CD4-positive, alpha-beta T cell (primary cell): ENCODE measurements around the gene RINL. TPM values are rescaled to one million over a fixed set of nuclear protein-coding genes. Genes with fewer than 3 reads are reported as not detected.

ENCODE experiments used
- ATAC-seq: fragments of 200-7000 bp; cut with Tn5 transposase; one replicate; pipeline ENCODE4 v1.10.0; 2022; ENCODE audit warnings: mild to moderate bottlenecking; ENCODE audit not compliant: poor library complexity
- CTCF ChIA-PET: fragments of 350-600 bp; sonication (Branson Sonifier 250); formaldehyde crosslinking; loops from one replicate; lab custom pipeline; 2021; ENCODE audit warnings: antibody characterized with exemption, inconsistent platforms; lab: Charles Lee
- POLR2A ChIA-PET: fragments of 350-600 bp; sonication (Branson Sonifier 250); formaldehyde crosslinking; loops from one replicate; lab custom pipeline; 2021; ENCODE audit warnings: antibody characterized with exemption, inconsistent platforms; lab: Charles Lee
- DNase-seq, 14 experiments: peaks; one replicate each; pipeline ENCODE4 v3.0.0-alpha.2; 2013 to 2020; ENCODE audit warnings: mixed read lengths in 2 of 14
- H3K27ac ChIP-seq, 2 donors: one replicate each; pipeline versions ENCODE4 v1.5.1 to v1.7.0; 2013; ENCODE audit warnings: low read length in 2 of 2, low read depth in 1 of 2, mild to moderate bottlenecking in 1 of 2
- H3K27me3 ChIP-seq, 2 experiments: 1 replicate in 1 of 2; 2 replicates in 1 of 2; pipeline versions ENCODE4 v1.6.1 to v1.7.0; 2013; ENCODE audit warnings: low read length in 2 of 2, control low read depth in 1 of 2, mild to moderate bottlenecking in 1 of 2, moderate library complexity in 1 of 2; ENCODE audit not compliant: insufficient read depth in 2 of 2, control insufficient read depth in 1 of 2
- H3K36me3 ChIP-seq: one replicate; pipeline ENCODE4 v1.6.1; 2013; ENCODE audit warnings: low read length, control low read depth; ENCODE audit not compliant: insufficient read depth
- H3K4me1 ChIP-seq: one replicate; pipeline ENCODE4 v1.6.1; 2013; ENCODE audit warnings: low read length, control low read depth; ENCODE audit not compliant: insufficient read depth
- H3K4me3 ChIP-seq: one replicate; pipeline ENCODE4 v1.5.1; 2013; ENCODE audit warnings: mild to moderate bottlenecking, low read length, moderate library complexity
- H3K9me3 ChIP-seq, 2 experiments: 1 replicate in 1 of 2; 2 replicates in 1 of 2; pipeline versions ENCODE4 v1.6.1 to v1.7.0; 2013; ENCODE audit warnings: low read length in 2 of 2, mild to moderate bottlenecking in 2 of 2, control low read depth in 1 of 2, moderate library complexity in 1 of 2; ENCODE audit not compliant: control insufficient read depth in 1 of 2, insufficient read depth in 1 of 2
- H3K27ac Mint-ChIP-seq: one replicate; pipeline ENCODE4 v1.8.0; 2020; ENCODE audit warnings: mixed read lengths
- H3K27me3 Mint-ChIP-seq: one replicate; pipeline ENCODE4 v1.8.0; 2021; ENCODE audit warnings: mixed read lengths
- H3K36me3 Mint-ChIP-seq: one replicate; pipeline ENCODE4 v1.8.0; 2021; ENCODE audit warnings: low read depth, mixed read lengths
- H3K4me1 Mint-ChIP-seq: one replicate; pipeline ENCODE4 v1.8.0; 2021; ENCODE audit warnings: low read depth, mixed read lengths
- H3K4me3 Mint-ChIP-seq: one replicate; pipeline ENCODE4 v1.8.0; 2020; ENCODE audit warnings: mild to moderate bottlenecking, mixed read lengths
- H3K9me3 Mint-ChIP-seq: one replicate; pipeline ENCODE4 v1.8.0; 2020; ENCODE audit warnings: mixed read lengths
- intact Hi-C, 2 experiments: fragments of 100-400 bp; cut with DNase I in 1 of 2; cut with micrococcal nuclease in 1 of 2; formaldehyde crosslinking; loops; one replicate each; pipeline versions ENCODE4 v1.15.1 to v1.9.0; 2023 to 2025; cut with DNase I, micrococcal nuclease
- polyA plus RNA-seq, 2 donors: library from polyadenylated mRNA; unstranded; fragments of 120-200 nt; gene quantifications; one replicate each; pipeline ENCODE4 v1.2.1, GENCODE V29; 2013
- total RNA-seq, 174 experiments: library from RNA in 2 of 174; stranded (reverse) in 2 of 174; gene quantifications; one replicate each; pipeline ENCODE4 v1.2.3 and lab custom pipeline; 2021 to 2026
- TF ChIP-seq, protein P1 (sequence below): fragments of 200-600 bp; IDR thresholded peaks from one replicate; pipeline ENCODE4 v1.8.0; 2022; ENCODE audit warnings: antibody characterized with exemption, mild to moderate bottlenecking

The RINL gene
- total RNA-seq, result 10 to 100 TPM; 19.5 to 21.3 TPM
- polyA plus RNA-seq (2013, experiment 1 of 2), result 62.1 TPM
- polyA plus RNA-seq (2013, experiment 2 of 2), result 68.0 TPM
- total RNA-seq (lab: John Stamatoyannopoulos, UW), result 16.6 to 109 (median 52.2) reads per million in 172 experiments

GRCh38 chr19:38877781-38878574 lies at the start of gene RINL:
Gene RINL (minus strand): TSS chr19:38878275. CDS start chr19:38876742, 1,533 bp downstream.
- Mint-ChIP-seq H3K9me3 (no peaks in the 10 kb centered on the region), H3K4me1 (peaks cover 38% of the 10 kb centered on the region), H3K4me3 (peak within 1 kb of the TSS; percentile 91), H3K27ac (peak within 1 kb of the TSS; percentile 97), H3K36me3 (peaks cover 52% of the 10 kb centered on the region), H3K27me3 (no peaks in the 10 kb centered on the region)
- ChIA-PET CTCF (interaction anchor here (0.6 to 2.4 kb wide), 6 partner anchors 8 to 475 kb away, joined by 3 to 12 read pairs (median 4); partner anchors contain the start of genes FAM98C, MRPS12 and SARS2), POLR2A (interaction anchor here (0.6 to 3.6 kb wide), 17 partner anchors 8 to 475 kb away, joined by 3 to 32 read pairs (median 11); partner anchors contain the start of genes ECH1, FAM98C, HNRNPL and MRPS12)
- Histone ChIP-seq H3K27ac (peak within 1 kb of the TSS; percentile 90 to 96), H3K27me3 (no peaks in the 10 kb centered on the region), H3K9me3 (no peaks in the 10 kb centered on the region), H3K4me3 (peak within 1 kb of the TSS; percentile 58), H3K4me1 (peaks cover 55% of the 10 kb centered on the region), H3K36me3 (peaks cover 22% of the 10 kb centered on the region)
- DNase-seq (peak; percentile 45 to 86 (median 73)), ATAC-seq (peak; percentile 96)
- intact Hi-C loops, result loop anchor here (1.0 to 5.0 kb wide), 4 partner anchors 21 to 146 kb away; partner anchors contain the start of genes NFKBIB (in 2 of the 2) and SIRT2 (in 2 of the 2)
- TF ChIP-seq, protein P1, sequence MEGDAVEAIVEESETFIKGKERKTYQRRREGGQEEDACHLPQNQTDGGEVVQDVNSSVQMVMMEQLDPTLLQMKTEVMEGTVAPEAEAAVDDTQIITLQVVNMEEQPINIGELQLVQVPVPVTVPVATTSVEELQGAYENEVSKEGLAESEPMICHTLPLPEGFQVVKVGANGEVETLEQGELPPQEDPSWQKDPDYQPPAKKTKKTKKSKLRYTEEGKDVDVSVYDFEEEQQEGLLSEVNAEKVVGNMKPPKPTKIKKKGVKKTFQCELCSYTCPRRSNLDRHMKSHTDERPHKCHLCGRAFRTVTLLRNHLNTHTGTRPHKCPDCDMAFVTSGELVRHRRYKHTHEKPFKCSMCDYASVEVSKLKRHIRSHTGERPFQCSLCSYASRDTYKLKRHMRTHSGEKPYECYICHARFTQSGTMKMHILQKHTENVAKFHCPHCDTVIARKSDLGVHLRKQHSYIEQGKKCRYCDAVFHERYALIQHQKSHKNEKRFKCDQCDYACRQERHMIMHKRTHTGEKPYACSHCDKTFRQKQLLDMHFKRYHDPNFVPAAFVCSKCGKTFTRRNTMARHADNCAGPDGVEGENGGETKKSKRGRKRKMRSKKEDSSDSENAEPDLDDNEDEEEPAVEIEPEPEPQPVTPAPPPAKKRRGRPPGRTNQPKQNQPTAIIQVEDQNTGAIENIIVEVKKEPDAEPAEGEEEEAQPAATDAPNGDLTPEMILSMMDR, result no peak

GRCh38 chr19:38924388-38924787 lies 46.3 kb upstream of the RINL start:
- Histone ChIP-seq H3K4me3 (no peak overlapping the region), H3K4me1 (peaks cover 19% of the 10 kb centered on the region), H3K27me3 (no peaks in the 10 kb centered on the region), H3K36me3 (peaks cover 22% of the 10 kb centered on the region), H3K9me3 (no peaks in the 10 kb centered on the region), H3K27ac (no peak overlapping the region)
- Mint-ChIP-seq H3K27ac (no peak overlapping the region), H3K27me3 (no peaks in the 10 kb centered on the region), H3K9me3 (no peaks in the 10 kb centered on the region), H3K4me1 (peaks cover 10% of the 10 kb centered on the region), H3K36me3 (peaks cover 33% of the 10 kb centered on the region), H3K4me3 (no peak overlapping the region)
- ATAC-seq (no peak), DNase-seq (peak in 2 of 14 experiments; percentile 45 to 75)
- ChIA-PET CTCF (no interaction called here), POLR2A (interaction anchor here (0.9 kb wide), 1 partner anchor 9 kb away, joined by 3 read pairs; no protein-coding TSS in a partner anchor)
- intact Hi-C loops, result no loop called here
- TF ChIP-seq, protein P1, result no peak

GRCh38 chr19:38922482-38922881 lies 44.4 kb upstream of the RINL start:
- Histone ChIP-seq H3K4me3 (no peak overlapping the region), H3K9me3 (no peaks in the 10 kb centered on the region), H3K4me1 (peaks cover 5% of the 10 kb centered on the region), H3K27me3 (no peaks in the 10 kb centered on the region), H3K27ac (no peak overlapping the region), H3K36me3 (peaks cover 19% of the 10 kb centered on the region)
- H3K9me3 Mint-ChIP-seq, result no peaks in the 10 kb centered on the region
- intact Hi-C loops, result no loop called here
- DNase-seq, result no peak
- CTCF ChIA-PET, result no interaction called here
- H3K27ac Mint-ChIP-seq, result no peak overlapping the region
- POLR2A ChIA-PET, result no interaction called here
- no peak for ATAC-seq
- no peak overlapping the region for H3K4me3 Mint-ChIP-seq
- no peaks in the 10 kb centered on the region for H3K27me3 Mint-ChIP-seq
- no peaks in the 10 kb centered on the region for H3K4me1 Mint-ChIP-seq
- peaks cover 27% of the 10 kb centered on the region for H3K36me3 Mint-ChIP-seq
- TF ChIP-seq, protein P1, result no peak
